GM12878 (cell line): ENCODE results near the gene TRMU. TPM values are rescaled to one million over a fixed set of nuclear protein-coding genes. Genes with fewer than 3 reads are reported as not detected.

Experiments
- ATAC-seq: fragments of 200-7000 bp; cut with Tn5 transposase; 3 replicates; pipeline ENCODE4 v1.9.1; 2020; ENCODE audit warnings: mild to moderate bottlenecking, moderate library complexity
- BruUV-seq: library from RNA; stranded (reverse); fragments of 400-500 nt; replicated peaks from 2 replicates; lab custom pipeline; 2021; lab: Mats Ljungman, UMichigan
- CTCF ChIA-PET: fragments of 300-600 bp; sonication (Branson Sonifier 250); formaldehyde crosslinking; extraction: SDS; loops from one replicate; lab custom pipeline; 2021; ENCODE audit warnings: inconsistent platforms; lab: Yijun Ruan, JAX
- POLR2A ChIA-PET: fragments of 350-600 bp; formaldehyde crosslinking; extraction: SDS; loops from one replicate; lab custom pipeline; 2021; ENCODE audit warnings: inconsistent platforms; lab: Charles Lee
- RAD21 ChIA-PET: fragments of 300-600 bp; sonication (Branson Sonifier 250); formaldehyde crosslinking; loops from one replicate; lab custom pipeline; 2023; ENCODE audit warnings: antibody characterized with exemption; ENCODE audit not compliant: unreplicated experiment; lab: Charles Lee
- SMC1A ChIA-PET: fragments of 300-600 bp; sonication (Branson Sonifier 250); formaldehyde crosslinking; loops from one replicate; lab custom pipeline; 2023; ENCODE audit not compliant: unreplicated experiment, uncharacterized antibody; lab: Charles Lee
- DNase-seq: peaks from one replicate; pipeline ENCODE4 v3.0.0-alpha.2; 2011; ENCODE audit warnings: low read depth, low spot score
- FAIRE-seq: peaks from 3 replicates; lab custom pipeline; 2011; peaks lifted over from hg19 to GRCh38; lab: Jason Lieb, UNC
- H2AFZ ChIP-seq: 2 replicates; pipeline ENCODE4 v1.6.0; 2011; ENCODE audit warnings: low read depth, low read length, control low read depth; ENCODE audit not compliant: control insufficient read depth
- H3K27ac ChIP-seq: 2 replicates; pipeline ENCODE4 v1.5.1; 2011; ENCODE audit warnings: control low read depth; ENCODE audit not compliant: control insufficient read depth, insufficient read depth
- H3K27me3 ChIP-seq, 2 experiments: replicated peaks in 1 of 2; 2 replicates each; pipeline versions ENCODE4 v1.6.0 to v1.6.1; 2011; ENCODE audit warnings: low read length in 1 of 2; ENCODE audit not compliant: control insufficient read depth in 2 of 2, insufficient read depth in 2 of 2
- H3K36me3 ChIP-seq, 2 experiments: 2 replicates each; pipeline ENCODE4 v1.5.1; 2011; ENCODE audit warnings: low read length in 1 of 2; ENCODE audit not compliant: control insufficient read depth in 2 of 2, insufficient read depth in 2 of 2
- H3K4me1 ChIP-seq: 2 replicates; pipeline ENCODE4 v1.6.1; 2011; ENCODE audit warnings: mild to moderate bottlenecking, low read length, moderate library complexity, mixed read lengths; ENCODE audit not compliant: control insufficient read depth, insufficient read depth
- H3K4me2 ChIP-seq: 2 replicates; pipeline ENCODE4 v1.6.0; 2011; ENCODE audit warnings: control low read depth; ENCODE audit not compliant: control insufficient read depth, insufficient read depth
- H3K4me3 ChIP-seq: fragments of 200-600 bp; sonication (generic); 2 replicates; pipeline ENCODE4 v1.5.1; 2016
- H3K79me2 ChIP-seq: 2 replicates; pipeline ENCODE4 v1.6.0; 2011; ENCODE audit warnings: low read length; ENCODE audit not compliant: control insufficient read depth, insufficient read depth
- H3K9ac ChIP-seq: 2 replicates; pipeline ENCODE4 v1.8.0; 2011; ENCODE audit warnings: low read length, control low read depth, mixed read lengths; ENCODE audit not compliant: control insufficient read depth, insufficient read depth
- H3K9me3 ChIP-seq: replicated peaks from 3 replicates; pipeline ENCODE4 v1.5.1; 2011; ENCODE audit warnings: mild to moderate bottlenecking, low read length; ENCODE audit not compliant: control insufficient read depth, insufficient read depth
- H4K20me1 ChIP-seq: 2 replicates; pipeline ENCODE4 v1.6.0; 2011; ENCODE audit not compliant: control insufficient read depth, insufficient read depth
- CBX5 ChIP-seq: sonication (generic); IDR thresholded peaks from 2 replicates; pipeline ENCODE4 v1.6.1; 2016; ENCODE audit warnings: low read depth, moderate library complexity, mild to moderate bottlenecking, inconsistent platforms
- CUX1 ChIP-seq: IDR thresholded peaks from 2 replicates; pipeline ENCODE4 v1.6.1; 2012; ENCODE audit warnings: improper control_type of control experiment, low read depth, low read length; ENCODE audit not compliant: insufficient replicate concordance
- EED ChIP-seq: sonication (generic); IDR thresholded peaks from 2 replicates; pipeline ENCODE4 v1.6.1; 2016; ENCODE audit warnings: antibody characterized with exemption, low read depth
- EZH2 ChIP-seq: IDR thresholded peaks from 2 replicates; pipeline ENCODE4 v1.6.1; 2012; ENCODE audit warnings: low read depth, mild to moderate bottlenecking, control low read depth, inconsistent platforms, low read length, borderline replicate concordance; ENCODE audit not compliant: control insufficient read depth
- GATAD2B ChIP-seq: fragments of 450-650 bp; conservative IDR thresholded peaks from 2 replicates; pipeline ENCODE4 v1.6.1; 2017; ENCODE audit warnings: low read depth, mild to moderate bottlenecking, moderate library complexity
- HCFC1 ChIP-seq: fragments of 150-350 bp; IDR thresholded peaks from 2 replicates; pipeline ENCODE4 v1.6.1; 2014; ENCODE audit warnings: low read length
- HDGF ChIP-seq: fragments of 450-650 bp; IDR thresholded peaks from 2 replicates; pipeline ENCODE4 v1.6.1; 2016; ENCODE audit warnings: antibody characterized with exemption
- MYC ChIP-seq: IDR thresholded peaks from 2 replicates; pipeline ENCODE4 v1.6.1; 2011; ENCODE audit warnings: mild to moderate bottlenecking, low read length, moderate library complexity, inconsistent platforms; ENCODE audit not compliant: insufficient read depth, insufficient replicate concordance, insufficient read length, severe bottlenecking
- NBN ChIP-seq: fragments of 450-650 bp; IDR thresholded peaks from 2 replicates; pipeline ENCODE4 v1.6.1; 2016
- PAX5 ChIP-seq: IDR thresholded peaks from 2 replicates; pipeline ENCODE4 v1.6.1; 2011; ENCODE audit warnings: low read depth, low read length, borderline replicate concordance
- PRDM15 ChIP-seq: fragments of 450-650 bp; formaldehyde crosslinking; IDR thresholded peaks from 2 replicates; pipeline ENCODE4 v1.4.0; 2020; ENCODE audit warnings: mild to moderate bottlenecking, moderate library complexity
- STAT3 ChIP-seq: IDR thresholded peaks from 2 replicates; pipeline ENCODE4 v1.6.1; 2011; ENCODE audit warnings: low read depth, low read length, improper control_type of control experiment
- TAF1 ChIP-seq: IDR thresholded peaks from 2 replicates; pipeline ENCODE4 v1.6.1; 2011; ENCODE audit warnings: mild to moderate bottlenecking, low read depth, low read length, borderline replicate concordance
- TCF3 ChIP-seq: IDR thresholded peaks from 2 replicates; pipeline ENCODE4 v1.6.1; 2012; ENCODE audit warnings: low read depth, mild to moderate bottlenecking, low read length, borderline replicate concordance; ENCODE audit not compliant: insufficient read depth
- TCF7 ChIP-seq: IDR thresholded peaks from 2 replicates; pipeline ENCODE4 v1.6.1; 2014; ENCODE audit warnings: antibody characterized with exemption, borderline replicate concordance
- WRNIP1 ChIP-seq: IDR thresholded peaks from 2 replicates; pipeline ENCODE4 v1.6.1; 2011; ENCODE audit warnings: low read depth, low read length, improper control_type of control experiment, borderline replicate concordance
- WGBS: methylation state at CpG from one replicate; pipeline ENCODE4 v1.1.6; 2016; ENCODE audit warnings: low lambda C conversion rate; ENCODE audit not compliant: insufficient replicate concordance, insufficient coverage; ENCODE audit errors: missing lambda C conversion rate; 5-methylcytosine and 5-hydroxymethylcytosine counted together
- in situ Hi-C: fragments of 300-500 bp; cut with MboI; formaldehyde crosslinking; loops from 9 replicates; pipeline ENCODE4 v1.14.3; 2018; ENCODE audit warnings: mixed read lengths
- intact Hi-C: fragments of 100-400 bp; cut with micrococcal nuclease; formaldehyde crosslinking; loops from one replicate; pipeline ENCODE4 v1.14.2; 2022; ENCODE audit not compliant: unreplicated experiment
- polyA plus RNA-seq, 11 experiments: library from polyadenylated mRNA; depleted of rRNA in 4 of 11; unstranded in 6 of 11; stranded (reverse) in 5 of 11; fragments of >200 nt; fragmentation: Nextera tagmentation in 4 of 11; fragmentation: Illumina TruSeq in 1 of 11; extraction: Ambion mirVana in 4 of 11; extraction: Trizol in 1 of 11; gene quantifications; 1 replicate in 1 of 11; 2 replicates in 10 of 11; pipeline versions ENCODE4 v1.2.1 to v1.2.3, GENCODE V29; 2011 to 2016; ENCODE audit warnings: inconsistent platforms in 2 of 11, missing spikeins in 2 of 11, low read depth in 1 of 11
- total RNA-seq, 4 experiments: library from RNA; depleted of rRNA in 3 of 4; stranded (reverse); fragments of >200 nt in 3 of 4; fragmentation: Illumina TruSeq in 1 of 4; extraction: Trizol in 1 of 4; gene quantifications; 2 replicates each; pipeline versions ENCODE4 v1.2.1 to v1.2.3, GENCODE V29; 2013 to 2021

Gene TRMU
- total and polyA plus RNA-seq, 10 of the 15 experiments (the other 5 are each of a cell fraction or from before 2014, with no cell fraction given) = 3.5 to 57.0 (median 44.0) TPM

- DNase-seq = no peak
- Histone ChIP-seq H3K9me3 (no peaks in the 10 kb centered on the region; the same call in 2 of the 3 replicates), H3K27me3 (no peaks in the 10 kb centered on the region), H3K36me3 (no peaks in the 10 kb centered on the region), H3K9ac (no peak overlapping the region)
- 27% methylated on average over 9 of the region's 12 CpGs for WGBS
- BruUV-seq = no TSS peak
- ATAC-seq = no peak
- intact Hi-C loops = no loop called here
- RAD21 ChIA-PET = interaction anchor here (1.1 to 3.0 kb wide), 5 partner anchors 53 to 324 kb away, joined by 3 to 56 read pairs (median 5); no protein-coding TSS in a partner anchor
- TF ChIP-seq HCFC1 = no peak
- no peak for TF ChIP-seq NBN
- TF ChIP-seq STAT3 = no peak
- no peak for TF ChIP-seq TAF1
- TF ChIP-seq HDGF = no peak
- no peak for TF ChIP-seq CBX5
- TF ChIP-seq TCF7 = no peak
- no peak for TF ChIP-seq CUX1
- no peak for TF ChIP-seq MYC
- no peak for TF ChIP-seq PRDM15 (CRISPR knock-in tag)
- TF ChIP-seq EED = no peak
- no peak for TF ChIP-seq WRNIP1
- TF ChIP-seq TCF3 = no peak
- TF ChIP-seq GATAD2B = no peak
- no peak for TF ChIP-seq EZH2
- no peak for TF ChIP-seq PAX5
- TF ChIP-seq, all 136 proteins: peak for 0
- Histone ChIP-seq H3K27ac (no peak overlapping the region), H3K4me2 (no peak overlapping the region), H2AFZ (no peak overlapping the region), H4K20me1 (no peaks in the 10 kb centered on the region), H3K4me1 (no peaks in the 10 kb centered on the region), H3K4me3 (no peak overlapping the region), H3K79me2 (no peaks in the 10 kb centered on the region)
- FAIRE-seq = no peak
- SMC1A ChIA-PET = interaction anchor here (0.6 to 2.6 kb wide), 11 partner anchors 18 to 205 kb away, joined by 3 to 44 read pairs (median 4); no protein-coding TSS in a partner anchor
- POLR2A ChIA-PET = no interaction called here
- CTCF ChIA-PET = interaction anchor here (0.6 to 3.2 kb wide), 26 partner anchors 12 to 412 kb away, joined by 3 to 141 read pairs (median 4); partner anchors contain the start of gene TRMU
- in situ Hi-C loops = loop anchor here (5.0 kb wide), 1 partner anchor 174 kb away; no protein-coding TSS in a partner anchor
Observed at GRCh38 chr22:46368422-46368821, 32.9 kb downstream of the TRMU start.
